ENCODE results near the gene PDE4D.

- no peak for TF ChIP-seq CTCF (IDR thresholded peaks at IDR 0.05)
- TF ChIP-seq POLR2A (IDR thresholded peaks at IDR 0.05) = no peak
These were observed 803.2 kb downstream of the PDE4D start for GRCh38 chr5:59090323-59090722.

All from heart left ventricle (tissue), 13 donors.